ENCODE results near the gene SH3GLB1. TPM values are rescaled to one million over a fixed set of nuclear protein-coding genes. Genes with fewer than 3 reads are reported as not detected.

SH3GLB1 gene
- total and polyA plus RNA-seq, 2 of the 8 experiments (the other 6 are each of a cell fraction or from before 2014, with no cell fraction given) = 7.7 to 43.1 TPM

- TF ChIP-seq BRCA1 (IDR thresholded peaks at IDR 0.05; ENCODE audit: low read depth, low read length) = no peak
These were observed 9.8 kb downstream of the SH3GLB1 start (continued) for GRCh38 chr1:86714159-86714558.
